ENCODE measurements around the gene MKLN1.
A peak's percentile ranks its signal among the peaks of the same experiment; 100 is the strongest.
"Not testable (repeated sequence)": the region's sequence is repeated elsewhere in the genome, so short reads cannot be mapped to it uniquely, and the experiment has no call there.

Gene MKLN1

DNA sequence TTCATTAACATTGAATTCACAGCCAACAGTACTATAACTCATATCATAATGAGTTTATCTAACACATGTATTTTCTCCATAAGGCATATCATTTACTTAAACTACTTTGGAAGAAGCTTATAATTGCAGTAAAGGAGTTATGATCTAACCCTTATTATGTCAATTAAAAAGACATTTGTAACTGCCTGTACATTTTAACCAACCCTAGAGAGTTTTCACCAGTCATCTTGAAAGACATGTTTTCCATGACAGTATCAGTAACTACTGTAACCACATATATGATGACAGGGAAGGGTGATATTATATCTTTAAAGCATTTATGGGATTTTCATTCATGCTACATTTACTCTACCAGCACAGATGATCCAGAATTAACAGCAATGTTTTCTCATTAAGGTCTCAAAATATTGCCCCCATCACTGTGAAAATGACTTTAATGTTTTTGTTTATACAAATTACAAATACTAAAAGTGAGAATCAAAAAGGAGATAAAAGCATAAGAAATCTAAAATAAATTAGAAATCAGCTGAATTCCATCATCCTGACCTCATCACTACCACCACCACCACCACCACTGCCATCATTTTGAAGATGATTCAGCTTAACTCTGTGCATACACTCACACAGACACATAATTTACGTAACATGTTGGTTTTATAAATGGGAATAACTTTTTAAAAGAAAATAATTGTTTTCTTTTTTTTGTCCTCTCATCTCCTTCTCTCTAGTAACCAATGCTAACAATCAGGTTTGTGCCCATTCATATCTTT lies 53.6 kb downstream of the MKLN1 start:
- peak; percentile 22 for DNase-seq
- in situ Hi-C loops (cut with HindIII; ENCODE audit: low pct_ligation_motif_present, low pct_unique_long_range_greater_than_20kb, low sequenced_read_pairs), result no loop called here

DNA sequence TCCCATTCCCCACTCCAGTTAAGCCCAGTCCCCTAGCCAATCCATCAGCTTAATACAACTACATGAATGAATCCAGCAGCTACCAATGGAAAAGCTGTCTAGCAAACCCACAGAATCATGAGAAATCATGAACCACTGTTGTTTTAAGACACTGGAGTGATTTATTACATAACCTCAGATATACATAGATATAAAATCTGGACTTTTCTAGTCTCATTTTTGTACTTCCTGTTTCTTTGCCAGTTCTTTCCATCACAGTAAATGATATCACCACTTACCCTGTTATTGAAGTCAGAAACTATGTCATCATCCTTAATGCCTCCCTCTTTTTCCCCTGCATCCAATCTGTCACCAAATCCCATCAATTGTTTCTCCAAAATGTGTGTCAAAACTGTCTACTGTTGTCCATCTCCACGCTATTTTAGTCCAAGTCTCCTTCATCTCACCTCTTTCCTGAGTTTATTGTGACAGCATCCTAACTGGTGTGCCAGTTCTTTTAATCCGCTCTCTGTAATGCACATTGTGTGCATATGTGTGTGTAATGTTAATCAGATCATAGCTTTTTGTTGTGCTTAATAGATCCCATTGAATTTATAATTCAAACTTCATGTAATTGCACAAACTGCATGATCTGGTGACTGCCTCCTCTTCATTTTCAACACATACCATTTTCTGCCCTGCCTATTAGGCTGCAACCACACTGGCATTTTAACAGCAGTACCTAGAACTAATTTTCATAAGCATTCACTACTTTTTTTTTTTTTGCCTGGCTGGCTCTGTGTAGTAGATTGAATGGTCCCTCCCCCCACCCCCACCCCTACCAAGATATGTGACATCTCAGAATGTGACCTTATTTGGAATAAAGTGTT lies 56.0 kb downstream of the MKLN1 start:
- no peak for DNase-seq
- in situ Hi-C loops (cut with HindIII; ENCODE audit: low pct_ligation_motif_present, low pct_unique_long_range_greater_than_20kb, low sequenced_read_pairs), result no loop called here

DNA sequence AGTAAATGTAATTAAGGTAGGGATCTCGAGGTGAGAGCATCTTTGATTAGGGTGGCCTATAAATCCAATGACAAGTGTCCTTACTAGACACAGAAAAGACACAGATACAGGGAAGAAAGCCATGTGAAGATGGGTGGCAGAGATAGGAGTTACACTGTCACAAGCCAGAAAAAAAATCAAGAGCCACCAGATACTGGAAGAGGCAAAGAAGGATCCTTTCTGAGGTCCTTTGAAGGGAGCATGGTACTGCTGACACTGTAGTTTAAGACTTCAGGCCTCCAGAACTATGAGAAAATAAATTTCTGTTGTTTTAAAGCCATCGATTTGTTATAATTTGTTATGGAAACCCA lies 56.6 kb downstream of the MKLN1 start:
- DNase-seq, result no peak
- in situ Hi-C loops (cut with HindIII; ENCODE audit: low pct_ligation_motif_present, low pct_unique_long_range_greater_than_20kb, low sequenced_read_pairs), result no loop called here

DNA sequence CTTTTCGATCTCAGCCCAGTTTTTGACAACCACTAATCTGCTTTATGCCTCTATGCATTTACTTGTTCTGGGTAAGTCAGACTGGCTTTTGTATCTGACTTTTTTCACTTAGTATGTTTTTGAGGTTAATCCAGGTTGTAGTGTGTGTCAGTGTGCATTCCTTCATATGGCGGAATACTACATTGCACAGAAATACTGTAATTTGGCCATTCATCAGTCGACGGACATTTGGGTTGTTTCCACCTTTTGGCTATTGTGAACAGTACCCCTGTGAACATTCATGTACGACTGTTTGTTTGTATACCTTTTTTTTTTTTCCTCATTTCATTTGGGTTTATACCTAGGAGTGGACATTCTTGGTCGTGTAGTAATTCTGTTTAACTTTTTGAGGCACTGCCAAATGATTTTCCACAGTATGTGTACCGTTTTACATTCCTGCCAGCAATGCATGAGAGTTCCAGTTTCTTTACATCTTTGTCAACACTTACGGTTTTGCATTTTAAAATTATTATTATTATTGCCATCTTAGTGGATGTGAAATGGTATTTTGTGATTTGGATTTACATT lies 57.4 kb downstream of the MKLN1 start:
- in situ Hi-C loops (cut with HindIII; ENCODE audit: low pct_ligation_motif_present, low pct_unique_long_range_greater_than_20kb, low sequenced_read_pairs), result no loop called here
- no peak for DNase-seq

DNA sequence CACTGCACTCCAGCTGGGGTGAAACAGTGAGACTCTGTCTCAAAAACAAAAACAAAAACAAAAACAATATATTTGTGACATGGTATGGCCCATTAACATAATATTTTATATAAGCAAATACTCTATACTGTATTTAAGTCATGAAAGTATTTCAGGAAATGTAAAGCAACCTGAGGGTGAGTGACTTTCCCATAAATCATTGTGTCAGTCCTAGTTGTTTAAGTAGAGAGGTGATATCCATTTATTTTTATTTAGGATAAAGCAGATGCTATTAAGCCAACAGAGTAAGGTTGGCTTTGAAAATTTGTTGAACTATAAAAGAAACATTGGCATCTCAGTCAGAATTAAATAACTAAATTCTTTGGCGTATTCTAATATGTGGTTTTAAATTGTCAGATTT lies 60.5 kb downstream of the MKLN1 start:
- no peak for DNase-seq

DNA sequence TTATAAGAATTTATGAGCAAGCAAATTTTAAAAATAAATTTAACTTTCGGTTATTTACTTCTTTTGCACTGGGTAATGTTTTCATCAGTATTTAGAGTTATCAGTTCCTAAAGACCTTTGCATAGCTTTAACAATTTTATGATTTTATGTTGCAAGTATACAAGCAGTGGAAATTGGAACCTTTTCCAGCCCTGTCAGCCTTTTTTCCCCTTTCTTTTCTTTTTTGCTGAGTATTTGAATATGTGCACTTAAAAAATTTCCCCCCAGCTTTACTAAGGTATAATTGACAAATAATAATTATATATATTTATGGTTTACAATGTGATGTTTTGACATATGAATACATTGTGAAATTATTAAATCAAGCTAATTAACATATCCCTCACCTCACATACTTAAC lies 62.6 kb downstream of the MKLN1 start:
- in situ Hi-C loops (cut with HindIII; ENCODE audit: low pct_ligation_motif_present, low pct_unique_long_range_greater_than_20kb, low sequenced_read_pairs), result no loop called here
- no peak for DNase-seq

More for the DNA sequence above, 60.5 kb downstream of the MKLN1 start:
- in situ Hi-C loops (cut with HindIII; ENCODE audit: low pct_ligation_motif_present, low pct_unique_long_range_greater_than_20kb, low sequenced_read_pairs), result no loop called here

DNA sequence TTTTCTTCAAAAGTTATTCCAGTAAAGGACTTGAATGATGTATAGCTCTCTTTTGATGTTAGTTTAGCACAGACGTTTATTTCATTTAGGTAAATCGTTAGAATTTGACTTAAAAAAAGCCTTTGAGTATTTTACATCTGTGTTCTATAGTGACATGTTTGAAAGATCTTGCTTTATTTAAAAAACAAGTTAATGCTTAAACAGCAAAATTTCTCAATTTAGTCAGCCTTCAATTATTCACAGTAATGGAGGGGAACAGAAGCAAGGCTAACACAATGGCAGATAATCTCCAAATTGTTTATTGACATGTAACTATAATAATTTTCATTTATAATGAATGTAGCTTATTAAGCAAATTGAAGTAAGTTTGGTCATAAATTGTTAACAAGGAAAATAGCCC lies 63.5 kb downstream of the MKLN1 start:
- DNase-seq, result no peak
- in situ Hi-C loops (cut with HindIII; ENCODE audit: low pct_ligation_motif_present, low pct_unique_long_range_greater_than_20kb, low sequenced_read_pairs), result no loop called here

DNA sequence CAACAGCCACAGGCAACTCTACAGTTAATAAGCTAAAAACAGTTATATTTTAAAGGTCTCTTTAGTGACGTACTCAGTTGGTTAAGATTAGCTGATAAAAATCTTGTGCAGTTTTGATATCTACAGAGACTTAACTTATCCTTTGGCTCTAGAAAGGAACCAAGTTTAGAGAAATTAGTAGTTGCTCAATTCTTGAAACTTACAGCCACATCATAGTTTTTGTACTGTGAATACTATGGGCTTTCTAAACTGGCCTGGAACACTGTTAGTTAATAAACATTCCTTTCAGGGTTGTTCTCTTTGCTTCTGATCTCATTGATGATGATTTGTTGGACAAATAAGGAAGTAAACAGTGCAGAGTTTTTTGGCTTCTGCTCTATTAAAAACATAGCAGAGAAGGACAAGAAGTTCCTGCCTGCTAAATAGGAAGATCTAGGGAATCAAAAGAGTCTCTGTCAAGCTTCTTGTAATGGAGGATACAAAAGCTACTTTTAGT lies 73.1 kb downstream of the MKLN1 start:
- in situ Hi-C loops (cut with HindIII; ENCODE audit: low pct_ligation_motif_present, low pct_unique_long_range_greater_than_20kb, low sequenced_read_pairs), result no loop called here
- no peak for DNase-seq

DNA sequence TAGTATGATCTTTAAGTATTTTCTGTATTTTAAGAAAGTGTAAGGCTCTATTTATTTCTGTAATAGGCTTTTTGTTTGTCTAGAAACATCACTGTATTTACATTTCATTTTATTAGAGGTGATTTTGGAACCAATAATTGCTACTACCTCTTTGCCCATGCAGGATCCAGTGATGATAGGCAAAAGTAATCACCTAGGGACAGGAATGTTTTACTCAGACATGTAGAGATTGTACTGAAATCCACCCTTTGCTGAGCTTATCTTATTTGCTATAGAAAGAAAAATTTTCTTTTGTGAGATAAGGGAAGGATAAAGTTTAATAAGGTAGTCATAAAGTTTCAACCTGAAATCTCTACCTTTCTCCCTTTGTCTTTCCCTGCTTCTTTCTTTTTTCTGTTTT lies 73.5 kb downstream of the MKLN1 start:
- in situ Hi-C loops (cut with HindIII; ENCODE audit: low pct_ligation_motif_present, low pct_unique_long_range_greater_than_20kb, low sequenced_read_pairs), result no loop called here
- no peak for DNase-seq

DNA sequence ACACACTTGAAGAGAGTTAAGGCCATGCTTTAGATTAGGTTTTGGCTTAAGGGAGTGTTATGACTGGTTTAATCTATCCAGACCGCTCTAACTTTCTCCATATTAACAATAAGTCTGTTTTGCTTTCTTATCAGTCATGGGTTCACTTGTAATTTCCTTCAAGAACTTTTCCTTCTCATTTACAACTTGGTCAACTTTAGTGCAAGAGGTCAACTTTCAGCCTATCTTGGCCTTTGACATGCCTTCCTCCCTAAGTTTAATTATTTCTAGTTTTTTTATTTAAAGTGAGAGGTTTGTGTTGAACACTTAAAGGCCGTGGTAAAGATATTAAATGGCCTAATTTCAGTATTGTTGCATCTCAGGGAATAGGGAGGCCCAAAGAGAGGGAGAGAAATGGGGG lies 75.6 kb downstream of the MKLN1 start:
- DNase-seq, result no peak
- in situ Hi-C loops (cut with HindIII; ENCODE audit: low pct_ligation_motif_present, low pct_unique_long_range_greater_than_20kb, low sequenced_read_pairs), result no loop called here

DNA sequence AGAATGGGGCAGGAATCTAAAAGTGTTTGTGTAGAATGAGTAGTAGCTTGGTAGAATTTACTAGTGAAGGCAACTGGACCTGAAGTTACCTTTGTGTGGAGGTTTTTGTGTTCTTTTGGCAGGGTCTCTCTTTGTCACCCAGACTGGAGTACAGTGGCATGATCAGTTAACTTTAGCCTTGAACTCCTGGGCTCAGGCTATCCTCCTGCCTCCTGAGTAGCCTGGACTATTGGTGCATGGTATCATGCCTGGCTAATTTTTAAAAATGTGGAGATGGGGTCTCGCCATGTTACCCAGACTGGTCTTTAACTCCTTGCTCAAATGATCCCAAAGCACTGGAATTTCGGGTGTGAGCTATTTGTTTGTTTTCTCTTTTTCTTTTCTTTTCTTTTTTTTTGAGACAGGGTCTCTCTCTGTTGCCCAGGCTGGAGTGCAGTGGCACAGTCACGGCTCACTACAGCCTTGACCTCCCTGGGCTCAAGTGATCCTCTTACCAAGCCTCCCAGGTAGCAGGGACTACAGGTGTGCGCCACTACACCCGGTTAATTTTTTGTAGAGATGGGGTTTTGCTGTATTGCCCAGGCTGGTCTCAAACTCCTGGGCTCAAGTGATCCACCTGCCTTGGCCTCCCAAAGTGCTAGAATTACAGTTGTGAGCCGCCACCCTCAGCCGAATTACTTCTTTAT lies 76.7 kb downstream of the MKLN1 start:
- in situ Hi-C loops (cut with HindIII; ENCODE audit: low pct_ligation_motif_present, low pct_unique_long_range_greater_than_20kb, low sequenced_read_pairs), result no loop called here
- no peak for DNase-seq

DNA sequence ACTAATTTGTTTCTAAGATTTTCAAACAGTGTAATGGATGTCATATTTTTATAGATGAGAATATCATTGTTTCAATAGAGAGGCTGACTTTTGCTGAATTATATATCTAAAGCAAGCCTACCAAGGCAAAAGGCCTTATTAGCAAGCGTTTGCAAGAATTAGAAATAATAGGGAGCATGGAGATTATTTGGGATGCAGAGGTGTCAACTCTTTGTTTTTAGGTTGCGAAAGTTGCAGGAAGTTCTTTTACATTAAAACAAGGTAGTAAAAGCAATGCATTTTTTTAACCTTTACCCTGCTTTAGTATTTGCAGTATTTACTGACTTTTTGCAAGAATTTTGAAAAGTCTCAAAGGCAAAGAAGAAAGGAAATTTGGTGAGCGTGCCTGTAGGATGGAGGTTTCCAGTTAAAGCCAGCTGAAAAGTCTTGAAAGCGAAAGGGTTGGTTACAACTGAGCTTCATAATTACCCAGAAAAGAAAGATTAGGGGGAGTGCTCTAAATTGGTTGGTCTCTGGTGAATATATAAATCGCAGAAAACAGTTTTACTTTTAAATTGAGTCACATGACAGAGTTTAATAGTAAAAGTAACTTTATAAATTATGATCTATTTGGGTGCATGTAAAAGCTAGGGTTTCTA lies 81.6 kb downstream of the MKLN1 start:
- in situ Hi-C loops (cut with HindIII; ENCODE audit: low pct_ligation_motif_present, low pct_unique_long_range_greater_than_20kb, low sequenced_read_pairs), result no loop called here
- DNase-seq, result no peak

DNA sequence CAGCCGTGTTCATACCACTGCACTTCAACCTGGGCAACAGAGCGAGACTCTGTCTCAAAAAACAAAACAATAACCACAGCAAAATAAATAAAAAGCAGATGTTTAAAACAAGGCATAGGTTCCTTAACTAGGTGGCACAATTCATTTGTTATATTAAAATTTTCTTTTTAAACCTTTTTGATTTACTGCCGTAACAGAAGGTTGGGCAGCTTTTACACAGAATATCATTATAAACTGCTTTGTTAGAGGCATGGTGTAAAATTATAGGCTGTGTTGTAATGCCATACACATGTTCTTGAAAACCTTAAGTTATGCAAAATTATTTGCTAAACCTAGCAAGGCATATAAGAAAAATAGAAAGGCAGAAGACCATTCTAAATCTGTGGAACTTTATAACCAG lies 84.4 kb downstream of the MKLN1 start:
- in situ Hi-C loops (cut with HindIII; ENCODE audit: low pct_ligation_motif_present, low pct_unique_long_range_greater_than_20kb, low sequenced_read_pairs), result no loop called here

DNA sequence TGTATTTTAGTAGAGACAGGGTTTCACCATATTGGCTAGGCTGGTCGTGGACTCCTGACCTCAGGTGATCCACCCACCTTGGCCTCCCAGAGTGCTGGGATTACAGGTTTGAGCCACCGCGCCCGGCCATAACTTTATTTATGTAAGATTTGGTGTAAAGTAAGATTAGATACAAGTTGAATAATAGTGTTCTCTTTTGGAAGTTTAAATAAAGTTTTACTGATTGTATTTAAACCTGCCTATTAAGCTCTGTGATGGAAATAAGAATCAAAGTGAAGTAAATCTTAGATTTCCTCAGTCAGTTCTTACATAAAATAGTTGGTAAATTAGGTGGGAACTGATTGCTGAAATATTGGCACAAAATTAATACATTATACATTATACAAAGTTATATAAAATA lies 86.0 kb downstream of the MKLN1 start:
- in situ Hi-C loops (cut with HindIII; ENCODE audit: low pct_ligation_motif_present, low pct_unique_long_range_greater_than_20kb, low sequenced_read_pairs), result no loop called here
- no peak for DNase-seq

More for the DNA sequence above, 84.4 kb downstream of the MKLN1 start:
- DNase-seq, result no peak

DNA sequence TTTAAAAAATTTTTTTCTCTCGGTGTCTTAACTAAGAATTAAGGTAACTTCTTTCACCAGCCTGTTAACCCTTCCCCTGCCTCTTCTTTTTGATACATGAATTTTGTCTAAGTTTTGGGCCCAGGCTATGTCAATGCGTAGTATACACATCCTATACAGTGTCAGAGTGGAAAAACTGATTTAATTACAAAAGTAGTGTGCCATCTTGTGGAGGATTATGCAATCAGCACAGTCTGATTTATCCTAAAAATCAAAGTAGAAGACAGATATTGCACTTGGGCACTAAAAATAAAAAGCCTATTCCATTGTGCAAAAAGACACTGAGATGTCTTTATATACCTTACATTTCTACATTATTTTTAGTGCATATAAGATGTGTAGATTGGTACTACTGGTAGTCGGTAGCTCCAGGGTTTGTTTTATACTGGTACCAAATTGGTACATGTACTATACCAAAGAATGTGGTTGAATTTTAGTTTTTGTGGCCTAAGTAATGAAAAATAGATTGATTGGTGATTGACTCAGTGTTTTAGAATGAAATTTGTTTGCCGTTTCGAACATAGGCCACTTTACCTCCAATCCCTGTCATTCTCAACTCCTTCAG lies 96.6 kb downstream of the MKLN1 start:
- in situ Hi-C loops (cut with HindIII; ENCODE audit: low pct_ligation_motif_present, low pct_unique_long_range_greater_than_20kb, low sequenced_read_pairs), result no loop called here
- peak; percentile 62 for DNase-seq

DNA sequence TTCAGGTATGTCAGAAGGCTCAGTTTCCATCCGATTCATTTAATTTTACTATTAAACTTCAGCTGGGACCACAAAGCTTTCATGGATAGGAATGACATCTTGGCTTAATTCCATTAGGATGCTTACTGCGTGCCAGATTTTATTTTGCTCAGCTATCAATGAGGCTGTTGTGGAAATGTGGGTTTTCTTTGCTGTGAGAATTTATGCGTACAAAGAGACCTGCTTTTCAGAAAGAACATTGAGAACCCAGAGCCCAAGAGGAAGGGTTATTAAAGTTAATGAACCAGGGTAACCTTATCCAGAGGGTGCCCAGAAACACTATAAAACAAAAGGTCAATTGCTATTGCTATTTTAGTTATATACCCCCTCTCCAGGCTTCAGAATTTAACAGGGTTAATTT lies 98.3 kb downstream of the MKLN1 start:
- in situ Hi-C loops (cut with HindIII; ENCODE audit: low pct_ligation_motif_present, low pct_unique_long_range_greater_than_20kb, low sequenced_read_pairs), result loop anchor here (25.0 kb wide), 1 partner anchor 339 kb away; no protein-coding TSS in a partner anchor
- DNase-seq, result no peak

DNA sequence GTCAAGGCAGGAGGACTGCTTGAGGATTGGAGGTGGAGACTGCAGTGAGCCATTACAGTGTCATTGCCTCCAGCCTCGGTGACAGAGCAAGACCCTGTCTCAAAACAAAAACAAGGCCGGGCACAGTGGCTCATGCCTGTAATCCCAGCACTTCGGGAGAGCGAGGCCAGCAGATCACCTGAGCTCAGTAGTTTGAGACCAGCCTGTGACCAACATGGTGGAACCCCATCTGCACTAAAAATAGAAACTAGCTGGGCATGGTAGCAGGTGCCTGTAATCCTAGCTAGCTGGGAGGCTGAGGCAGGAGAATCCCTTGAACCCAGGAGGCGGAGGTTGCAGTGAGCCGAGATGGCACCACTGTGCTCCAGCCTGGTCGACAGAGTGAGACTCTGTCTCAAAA lies 103.2 kb downstream of the MKLN1 start:
- not testable (repeated sequence) for DNase-seq
- in situ Hi-C loops (cut with HindIII; ENCODE audit: low pct_ligation_motif_present, low pct_unique_long_range_greater_than_20kb, low sequenced_read_pairs), result loop anchor here (25.0 kb wide), 1 partner anchor 344 kb away; no protein-coding TSS in a partner anchor

DNA sequence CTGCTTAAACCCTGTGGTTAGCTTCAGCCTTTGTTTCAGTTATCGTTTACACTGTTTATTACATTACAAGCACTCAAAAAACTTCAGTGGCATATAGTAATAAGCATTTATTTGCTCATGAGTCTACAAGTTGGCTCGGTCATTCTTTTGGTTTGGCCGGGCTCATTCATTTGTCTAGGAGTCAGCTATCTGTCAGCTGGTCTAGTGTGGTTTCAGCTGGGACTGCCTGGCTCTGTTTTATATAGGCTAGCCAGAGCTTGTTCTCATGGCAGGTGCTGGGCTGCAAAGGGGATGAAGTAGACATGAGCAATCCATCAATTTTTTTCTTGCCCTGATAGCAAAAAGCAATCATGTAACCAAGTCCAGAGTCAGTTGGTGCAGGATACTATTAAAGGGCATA lies 103.6 kb downstream of the MKLN1 start:
- in situ Hi-C loops (cut with HindIII; ENCODE audit: low pct_ligation_motif_present, low pct_unique_long_range_greater_than_20kb, low sequenced_read_pairs), result loop anchor here (25.0 kb wide), 1 partner anchor 344 kb away; no protein-coding TSS in a partner anchor
- no peak for DNase-seq
